Trophoblast cell (in vitro differentiated cells and primary cell): ENCODE results near the gene ZNF571.

Experiments
- DNase-seq, 2 donors: peaks; one replicate each; pipeline ENCODE4 v3.0.0-alpha.2; 2016
- H2AFZ ChIP-seq: 2 replicates; pipeline ENCODE4 v1.6.1; 2013; ENCODE audit warnings: low read length, moderate library complexity, mild to moderate bottlenecking; ENCODE audit not compliant: insufficient read depth, poor library complexity
- H2AK5ac ChIP-seq: 2 replicates; pipeline ENCODE4 v1.6.1; 2013; ENCODE audit warnings: mild to moderate bottlenecking, low read length
- H2BK120ac ChIP-seq: 2 replicates; pipeline ENCODE4 v1.6.1; 2013; ENCODE audit warnings: low read length, mild to moderate bottlenecking, moderate library complexity; ENCODE audit not compliant: insufficient read depth, poor library complexity
- H2BK12ac ChIP-seq: 2 replicates; pipeline ENCODE4 v1.6.1; 2013; ENCODE audit warnings: mild to moderate bottlenecking, low read length, moderate library complexity
- H2BK5ac ChIP-seq: 2 replicates; pipeline ENCODE4 v1.6.1; 2013; ENCODE audit warnings: low read length, low read depth, moderate library complexity, mild to moderate bottlenecking; ENCODE audit not compliant: poor library complexity
- H3K14ac ChIP-seq: 2 replicates; pipeline ENCODE4 v1.6.1; 2013; ENCODE audit warnings: mild to moderate bottlenecking, low read length
- H3K18ac ChIP-seq: 2 replicates; pipeline ENCODE4 v1.6.1; 2013; ENCODE audit warnings: mild to moderate bottlenecking, low read length
- H3K23ac ChIP-seq: 2 replicates; pipeline ENCODE4 v1.6.1; 2013; ENCODE audit warnings: low read length
- H3K27ac ChIP-seq: 2 replicates; pipeline ENCODE4 v1.5.1; 2013; ENCODE audit warnings: low read depth, mild to moderate bottlenecking, inconsistent platforms, low read length, moderate library complexity
- H3K27me3 ChIP-seq: 2 replicates; pipeline ENCODE4 v1.6.1; 2013; ENCODE audit warnings: inconsistent platforms, mild to moderate bottlenecking, low read length, moderate library complexity; ENCODE audit not compliant: insufficient read depth
- H3K36me3 ChIP-seq, 2 experiments: 1 replicate in 1 of 2; 2 replicates in 1 of 2; pipeline ENCODE4 v1.6.1; 2013; ENCODE audit warnings: low read length in 2 of 2, mild to moderate bottlenecking in 2 of 2, moderate library complexity in 1 of 2; ENCODE audit not compliant: insufficient read depth in 2 of 2, control insufficient read depth in 1 of 2
- H3K4ac ChIP-seq: 2 replicates; pipeline ENCODE4 v1.6.1; 2013; ENCODE audit warnings: low read depth, mild to moderate bottlenecking, low read length, moderate library complexity
- H3K4me1 ChIP-seq, 2 experiments: 1 replicate in 1 of 2; 2 replicates in 1 of 2; pipeline ENCODE4 v1.6.1; 2013; ENCODE audit warnings: low read length in 2 of 2, mild to moderate bottlenecking in 2 of 2, moderate library complexity in 1 of 2; ENCODE audit not compliant: insufficient read depth in 2 of 2, control insufficient read depth in 1 of 2
- H3K4me2 ChIP-seq: 2 replicates; pipeline ENCODE4 v1.6.1; 2013; ENCODE audit warnings: inconsistent platforms, mild to moderate bottlenecking, low read length, moderate library complexity
- H3K4me3 ChIP-seq: 2 replicates; pipeline ENCODE4 v1.5.1; 2013; ENCODE audit warnings: mild to moderate bottlenecking, low read depth, low read length, inconsistent platforms
- H3K79me1 ChIP-seq: one replicate; pipeline ENCODE4 v1.6.1; 2013; ENCODE audit warnings: low read length
- H3K79me2 ChIP-seq: 2 replicates; pipeline ENCODE4 v1.6.1; 2013; ENCODE audit warnings: low read length, mild to moderate bottlenecking; ENCODE audit not compliant: control insufficient read depth, insufficient read depth, poor library complexity
- H3K9ac ChIP-seq: 2 replicates; pipeline ENCODE4 v1.6.1; 2013; ENCODE audit warnings: mild to moderate bottlenecking, low read length
- H3K9me3 ChIP-seq: 2 replicates; pipeline ENCODE4 v1.6.1; 2013; ENCODE audit warnings: low read depth, mild to moderate bottlenecking, control low read depth, inconsistent platforms, low read length; ENCODE audit not compliant: insufficient read depth
- H4K12ac ChIP-seq: 2 replicates; pipeline ENCODE4 v1.6.1; 2013; ENCODE audit warnings: low read depth, mild to moderate bottlenecking, low read length, moderate library complexity
- H4K8ac ChIP-seq: 2 replicates; pipeline ENCODE4 v1.6.1; 2013; ENCODE audit warnings: low read depth, mild to moderate bottlenecking, low read length, moderate library complexity
- H4K91ac ChIP-seq: one replicate; pipeline ENCODE4 v1.6.1; 2013; ENCODE audit warnings: low read depth, mild to moderate bottlenecking, low read length, moderate library complexity
- WGBS: extraction: QIAGEN DNeasy Blood & Tissue Kit; methylation state at CpG from one replicate; pipeline ENCODE4 v1.1.7; 2013; ENCODE audit warnings: missing lambda C conversion rate; ENCODE audit not compliant: insufficient read length, insufficient coverage; ENCODE audit errors: extremely low coverage; 5-methylcytosine and 5-hydroxymethylcytosine counted together

ZNF571 gene

DNA sequence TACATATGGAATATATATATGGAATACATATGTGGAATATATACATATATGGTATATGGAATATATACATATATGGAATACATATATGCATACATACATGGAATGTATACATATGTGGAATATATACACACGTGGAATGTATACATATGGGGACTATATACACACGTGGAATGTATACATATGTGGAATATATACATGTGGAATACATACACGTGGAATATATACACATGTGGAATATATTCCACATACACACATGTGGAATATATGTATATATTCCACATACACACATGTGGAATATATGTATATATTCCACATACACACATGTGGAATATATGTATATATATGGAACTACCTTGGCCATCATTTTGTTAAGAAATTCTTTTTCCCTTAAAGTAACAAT is 31.1 kb downstream of the ZNF571 start:
- H4K8ac ChIP-seq: no peak overlapping the region
- H3K9me3 ChIP-seq: peaks cover 5% of the 10 kb centered on the region
- no CpG with 5 or more reads among the region's 3 CpGs for WGBS
- no peak overlapping the region for H3K4me3 ChIP-seq
- no peaks in the 10 kb centered on the region for H3K79me1 ChIP-seq
- no peak overlapping the region for H3K4ac ChIP-seq
- H2AFZ ChIP-seq: no peak overlapping the region
- no peak overlapping the region for H3K4me2 ChIP-seq
- H3K9ac ChIP-seq: no peak overlapping the region
- DNase-seq: no peak
- H3K79me2 ChIP-seq: no peaks in the 10 kb centered on the region
- no peak overlapping the region for H4K12ac ChIP-seq
- H3K14ac ChIP-seq: no peak overlapping the region
- H3K27ac ChIP-seq: no peak overlapping the region
- no peak overlapping the region for H2BK12ac ChIP-seq
- H2BK120ac ChIP-seq: no peak overlapping the region
- no peak overlapping the region for H4K91ac ChIP-seq
- no peaks in the 10 kb centered on the region for H3K27me3 ChIP-seq
- H3K18ac ChIP-seq: no peak overlapping the region
- H2BK5ac ChIP-seq: no peak overlapping the region
- H3K23ac ChIP-seq: no peak overlapping the region
- H2AK5ac ChIP-seq: no peak overlapping the region
- peaks cover 2 to 4% of the 10 kb centered on the region in 2 experiments for H3K36me3 ChIP-seq
- no peaks in the 10 kb centered on the region for H3K4me1 ChIP-seq

DNA sequence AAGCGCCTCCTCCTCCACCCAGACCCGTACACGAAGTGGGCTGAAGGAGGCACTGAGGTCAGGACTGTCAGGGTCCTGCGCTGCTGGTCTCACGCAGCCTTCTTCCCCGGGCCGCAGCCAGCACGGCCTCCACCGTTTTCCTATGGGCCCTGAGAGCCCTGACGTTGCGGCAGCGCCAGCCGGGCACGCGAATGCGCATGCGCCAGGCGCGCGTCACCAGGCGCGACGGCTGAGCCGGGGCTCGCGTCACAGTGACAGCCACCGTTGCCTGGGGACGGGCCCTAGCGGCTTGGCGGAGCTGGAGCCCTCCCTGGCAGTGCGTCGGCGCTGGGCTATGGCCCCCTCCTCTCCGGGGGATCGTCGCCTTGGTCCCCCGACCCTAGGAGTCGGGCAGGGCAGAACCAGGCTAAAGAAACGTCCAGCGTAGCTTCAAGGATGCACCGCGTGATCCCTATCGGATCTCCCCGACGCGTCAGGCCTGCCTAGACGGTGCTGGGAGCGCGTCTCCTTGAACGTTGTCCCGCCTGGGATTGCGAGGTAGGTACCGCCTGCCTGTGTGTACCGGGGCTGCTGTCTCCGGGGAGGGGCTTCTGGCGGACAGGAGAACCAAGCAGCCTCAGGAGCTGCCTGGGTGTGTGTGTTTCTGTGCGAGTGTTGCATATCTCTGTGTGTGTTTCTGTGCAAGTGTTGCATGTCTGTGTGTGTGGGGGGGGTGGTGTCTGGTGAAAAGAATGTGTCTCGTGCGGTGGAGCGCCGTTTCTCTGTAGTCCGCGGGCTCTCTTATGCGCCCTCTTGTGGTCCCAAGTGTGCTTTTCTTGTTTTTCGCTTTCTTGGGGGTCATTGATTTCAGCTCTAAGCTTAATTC is 43.2 kb downstream of the ZNF571 start:
- Histone ChIP-seq H3K9me3 (peaks cover 45% of the 10 kb centered on the region), H4K91ac (no peak overlapping the region), H3K23ac (no peak overlapping the region), H3K14ac (no peak overlapping the region), H3K79me1 (no peaks in the 10 kb centered on the region), H3K4me2 (peak overlapping the region; percentile 36), H3K4ac (no peak overlapping the region), H3K36me3 (peaks cover 7 to 8% of the 10 kb centered on the region in 2 experiments), H3K27me3 (no peaks in the 10 kb centered on the region), H2BK12ac (no peak overlapping the region), H3K4me3 (peak overlapping the region; percentile 55), H2BK120ac (no peak overlapping the region), H2AK5ac (no peak overlapping the region), H2BK5ac (no peak overlapping the region), H3K27ac (no peak overlapping the region), H2AFZ (peak overlapping the region; percentile 66), H3K4me1 (no peaks in the 10 kb centered on the region), H3K18ac (no peak overlapping the region), H3K9ac (no peak overlapping the region), H4K12ac (no peak overlapping the region), H3K79me2 (no peaks in the 10 kb centered on the region), H4K8ac (peak overlapping the region; percentile 33)
- WGBS: no CpG with 5 or more reads among the region's 65 CpGs
- DNase-seq: peak; percentile 90 to 95

DNA sequence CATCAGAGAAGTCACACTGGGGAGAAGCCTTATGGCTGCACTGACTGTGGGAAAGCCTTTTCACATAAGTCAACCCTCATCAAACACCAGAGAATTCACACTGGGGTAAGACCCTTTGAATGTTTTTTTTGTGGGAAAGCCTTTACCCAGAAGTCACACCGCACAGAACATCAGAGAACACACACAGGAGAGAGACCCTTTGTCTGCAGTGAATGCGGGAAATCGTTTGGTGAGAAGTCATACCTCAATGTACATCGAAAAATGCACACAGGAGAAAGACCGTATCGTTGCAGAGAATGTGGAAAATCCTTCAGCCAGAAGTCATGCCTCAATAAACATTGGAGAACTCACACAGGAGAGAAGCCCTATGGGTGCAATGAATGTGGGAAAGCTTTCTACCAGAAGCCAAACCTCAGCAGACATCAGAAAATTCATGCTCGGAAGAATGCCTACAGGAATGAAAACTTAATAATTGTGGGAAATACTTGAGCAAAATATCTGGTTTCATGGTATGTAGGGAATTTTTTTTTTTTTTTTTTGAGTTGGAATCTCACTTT is 57.1 kb downstream of the ZNF571 start:
- Histone ChIP-seq H3K27ac (no peak overlapping the region), H3K14ac (no peak overlapping the region), H3K9me3 (peaks cover 27% of the 10 kb centered on the region), H3K23ac (no peak overlapping the region), H3K27me3 (no peaks in the 10 kb centered on the region), H3K9ac (no peak overlapping the region), H3K18ac (no peak overlapping the region), H3K36me3 (peaks cover 30 to 43% of the 10 kb centered on the region in 2 experiments), H3K4me3 (no peak overlapping the region), H3K4me1 (no peaks in the 10 kb centered on the region), H4K91ac (no peak overlapping the region), H3K4me2 (no peak overlapping the region), H4K12ac (no peak overlapping the region), H3K4ac (no peak overlapping the region), H3K79me1 (no peaks in the 10 kb centered on the region), H2BK120ac (no peak overlapping the region), H2AK5ac (no peak overlapping the region), H4K8ac (no peak overlapping the region), H2BK5ac (no peak overlapping the region), H2AFZ (no peak overlapping the region), H2BK12ac (no peak overlapping the region), H3K79me2 (no peaks in the 10 kb centered on the region)
- WGBS: no CpG with 5 or more reads among the region's 7 CpGs
- DNase-seq: no peak

DNA sequence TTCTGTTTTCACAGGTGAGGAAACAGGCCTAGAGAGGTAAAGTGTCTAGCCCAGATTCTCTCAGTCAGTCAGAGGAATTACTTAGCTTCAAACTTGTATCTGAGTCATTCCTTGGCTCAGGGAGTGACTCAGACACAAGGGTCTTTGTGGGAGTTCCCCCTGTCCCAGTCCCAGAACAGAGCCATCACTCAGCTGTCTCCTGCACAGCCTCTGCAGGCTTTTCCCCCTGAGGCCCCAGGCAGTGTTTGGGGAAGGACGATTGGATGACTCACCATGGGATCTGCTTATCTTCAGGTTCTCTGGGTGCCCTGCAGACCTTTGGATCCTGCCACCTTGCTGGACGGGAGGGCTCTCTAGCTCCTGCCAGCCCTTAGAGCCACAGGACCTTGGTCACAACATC is 74.7 kb downstream of the ZNF571 start:
- DNase-seq: peak; percentile 72 to 88
- Histone ChIP-seq H3K14ac (no peak overlapping the region), H3K4me3 (no peak overlapping the region), H3K36me3 (peaks cover 20% of the 10 kb centered on the region in 2 experiments), H3K18ac (peak overlapping the region; percentile 13), H3K4ac (no peak overlapping the region), H3K23ac (no peak overlapping the region), H3K4me1 (peaks cover 6 to 8% of the 10 kb centered on the region in 2 experiments), H4K91ac (peak overlapping the region; percentile 63), H3K27ac (peak overlapping the region; percentile 83), H2BK5ac (peak overlapping the region; percentile 64), H3K79me1 (peaks cover 6% of the 10 kb centered on the region), H3K4me2 (no peak overlapping the region), H2BK120ac (peak overlapping the region; percentile 13), H4K12ac (no peak overlapping the region), H2BK12ac (no peak overlapping the region), H3K79me2 (no peaks in the 10 kb centered on the region), H2AFZ (no peak overlapping the region), H2AK5ac (no peak overlapping the region), H4K8ac (no peak overlapping the region), H3K9me3 (peaks cover 3% of the 10 kb centered on the region), H3K9ac (no peak overlapping the region), H3K27me3 (no peaks in the 10 kb centered on the region)
- WGBS: no CpG with 5 or more reads among the region's 2 CpGs
